Heart left ventricle (tissue), 13 donors: Measurements from ENCODE around the gene FREY1.

ENCODE experiments used
- CTCF ChIP-seq, 12 donors: fragments of 200-600 bp; sonication (generic) in 4 of 12; IDR thresholded peaks; one replicate each; pipeline versions ENCODE4 v1.5.0 to v1.8.0; 2018 to 2022; ENCODE audit warnings: antibody characterized with exemption in 12 of 12, mild to moderate bottlenecking in 5 of 12
- POLR2A ChIP-seq, 2 donors: fragments of 450-650 bp; IDR thresholded peaks; one replicate each; pipeline ENCODE4 v1.6.1; 2017; ENCODE audit warnings: antibody characterized with exemption in 2 of 2, mild to moderate bottlenecking in 2 of 2, moderate library complexity in 2 of 2
- donor health status: ischemic (EF 13 %, LVEDD 7.1; RV severe dilation, severe dysfunction).
- donor health status: DM: no; HTN: yes; CAD: no.
- donor health status: DM: no; HTN: no; CAD: no.
- donor health status: ischemic (EF 25% LVEDD 6.9; RV normal size, moderate dysfunction).
- donor health status: ischemic (EF 25% LVEDD 5.7; RV mildly dilated, moderate dysfunction).
- donor health status: ischemic (EF 35%, LVEDD 5.7; RV mildly dilated, moderate dysfunction).
- donor health status: nonischemic (EF 11% LVEDD 7.7; RV severe dilation, severe dysfunction).
- donor health status: DM: yes; HTN: yes; CAD: no.
- donor health status: PGD.
- donor health status: ischemic (EF 29% LVEDD 5.4; RV normal size, mild dysfunction).
- donor health status: nonischemic (EF 23%, LVEDD 6.1; RV moderate dilation, normal function).

GRCh38 chr11:45904309-45904915, 2.7 kb downstream of the FREY1 start:
- TF ChIP-seq CTCF (IDR thresholded peaks at IDR 0.05): no peak
- no peak for TF ChIP-seq POLR2A (IDR thresholded peaks at IDR 0.05)
